ENCODE results near the gene INSR. TPM values are rescaled to one million over a fixed set of nuclear protein-coding genes. Genes with fewer than 3 reads are reported as not detected.

The INSR gene
- total RNA-seq, 3 donors from 2014 or later (not counting 1 experiment from before 2014, with no cell fraction given): 0.50 to 4.9 (median 2.0) TPM

- Mint-ChIP-seq H3K27me3 (ENCODE audit: low read depth in 2 of 2) (peaks cover 7 to 13% of the 10 kb centered on the region in 2 donors), H3K27ac (no peak overlapping the region), H3K4me1 (no peaks in the 10 kb centered on the region), H3K36me3 (no peaks in the 10 kb centered on the region), H3K9me3 (no peaks in the 10 kb centered on the region), H3K4me3 (no peak overlapping the region)
- Histone ChIP-seq H3K9me3 (ENCODE audit: control insufficient read depth, insufficient read depth, low read length) (no peaks in the 10 kb centered on the region), H3K4me3 (ENCODE audit: low read length) (no peak overlapping the region), H3K27ac (ENCODE audit: low read length) (no peak overlapping the region), H3K27me3 (ENCODE audit: control insufficient read depth, insufficient read depth, low read length) (no peaks in the 10 kb centered on the region), H3K4me1 (ENCODE audit: control insufficient read depth, insufficient read depth, low read length) (no peaks in the 10 kb centered on the region), H3K36me3 (ENCODE audit: control insufficient read depth, insufficient read depth, low read length) (no peaks in the 10 kb centered on the region)
- intact Hi-C loops (cut with micrococcal nuclease): no loop called here
- no peak for DNase-seq
- ATAC-seq: no peak
- 91% methylated on average over 6 of the region's 6 CpGs for WGBS (ENCODE audit: insufficient coverage)
- no peak for TF ChIP-seq CTCF (IDR thresholded peaks at IDR 0.05)
Measured at GRCh38 chr19:7288977-7289376, 5.2 kb downstream of the INSR start.

- DNase-seq (no peak), ATAC-seq (no peak)
- Histone ChIP-seq H3K27ac (ENCODE audit: low read length) (no peak overlapping the region), H3K4me1 (ENCODE audit: control insufficient read depth, insufficient read depth, low read length) (no peaks in the 10 kb centered on the region), H3K27me3 (ENCODE audit: control insufficient read depth, insufficient read depth, low read length) (no peaks in the 10 kb centered on the region), H3K4me3 (ENCODE audit: low read length) (no peak overlapping the region), H3K9me3 (ENCODE audit: control insufficient read depth, insufficient read depth, low read length) (no peaks in the 10 kb centered on the region), H3K36me3 (ENCODE audit: control insufficient read depth, insufficient read depth, low read length) (no peaks in the 10 kb centered on the region)
- no peak overlapping the region for H3K27ac Mint-ChIP-seq
- intact Hi-C loops (cut with micrococcal nuclease): no loop called here
- H3K36me3 Mint-ChIP-seq: no peaks in the 10 kb centered on the region
- H3K4me3 Mint-ChIP-seq: no peak overlapping the region
- no peaks in the 10 kb centered on the region for H3K9me3 Mint-ChIP-seq
- H3K4me1 Mint-ChIP-seq: no peaks in the 10 kb centered on the region
- peaks cover 7 to 11% of the 10 kb centered on the region in 2 donors for H3K27me3 Mint-ChIP-seq (ENCODE audit: low read depth in 2 of 2)
- WGBS (ENCODE audit: insufficient coverage): 94% methylated on average over 1 of the region's 1 CpG
- no peak for TF ChIP-seq CTCF (IDR thresholded peaks at IDR 0.05)
Measured at GRCh38 chr19:7288131-7288530, 6.1 kb downstream of the INSR start.

GRCh38 chr19:7287722-7288121 is 6.5 kb downstream of the INSR start:
- Mint-ChIP-seq H3K4me3 (no peak overlapping the region), H3K27ac (no peak overlapping the region), H3K4me1 (no peaks in the 10 kb centered on the region), H3K9me3 (no peaks in the 10 kb centered on the region), H3K27me3 (ENCODE audit: low read depth in 2 of 2) (peaks cover 5 to 7% of the 10 kb centered on the region in 2 donors), H3K36me3 (no peaks in the 10 kb centered on the region)
- WGBS (ENCODE audit: insufficient coverage): 87% methylated on average over 10 of the region's 10 CpGs
- Histone ChIP-seq H3K27ac (ENCODE audit: low read length) (no peak overlapping the region), H3K9me3 (ENCODE audit: control insufficient read depth, insufficient read depth, low read length) (no peaks in the 10 kb centered on the region), H3K36me3 (ENCODE audit: control insufficient read depth, insufficient read depth, low read length) (no peaks in the 10 kb centered on the region), H3K4me1 (ENCODE audit: control insufficient read depth, insufficient read depth, low read length) (no peaks in the 10 kb centered on the region), H3K4me3 (ENCODE audit: low read length) (no peak overlapping the region), H3K27me3 (ENCODE audit: control insufficient read depth, insufficient read depth, low read length) (no peaks in the 10 kb centered on the region)
- TF ChIP-seq CTCF (IDR thresholded peaks at IDR 0.05): no peak
- DNase-seq: no peak
- ATAC-seq: no peak
- intact Hi-C loops (cut with micrococcal nuclease): no loop called here

GRCh38 chr19:7280940-7281666 is 13.1 kb downstream of the INSR start:
- ATAC-seq: no peak
- DNase-seq: no peak
- no peak overlapping the region for H3K27ac Mint-ChIP-seq
- no peak overlapping the region for H3K27ac ChIP-seq (ENCODE audit: low read length)
- intact Hi-C loops (cut with micrococcal nuclease): no loop called here
- H3K36me3 ChIP-seq (ENCODE audit: control insufficient read depth, insufficient read depth, low read length): no peaks in the 10 kb centered on the region
- no peaks in the 10 kb centered on the region for H3K36me3 Mint-ChIP-seq
- H3K4me1 Mint-ChIP-seq: no peaks in the 10 kb centered on the region
- no peaks in the 10 kb centered on the region for H3K27me3 ChIP-seq (ENCODE audit: control insufficient read depth, insufficient read depth, low read length)
- H3K4me3 ChIP-seq (ENCODE audit: low read length): no peak overlapping the region
- peaks cover 0 to 4% of the 10 kb centered on the region in 2 donors for H3K27me3 Mint-ChIP-seq (ENCODE audit: low read depth in 2 of 2)
- H3K9me3 ChIP-seq (ENCODE audit: control insufficient read depth, insufficient read depth, low read length): no peaks in the 10 kb centered on the region
- H3K4me3 Mint-ChIP-seq: no peak overlapping the region
- TF ChIP-seq CTCF (IDR thresholded peaks at IDR 0.05): no peak
- H3K9me3 Mint-ChIP-seq: no peaks in the 10 kb centered on the region
- WGBS (ENCODE audit: insufficient coverage): 87% methylated on average over 8 of the region's 10 CpGs
- H3K4me1 ChIP-seq (ENCODE audit: control insufficient read depth, insufficient read depth, low read length): no peaks in the 10 kb centered on the region

All from natural killer cell (primary cell).